Measurements from ENCODE around the gene HRC.

GRCh38 chr19:49116544-49116943, 38.7 kb downstream of the HRC start:
- TF ChIP-seq RCOR1 (IDR thresholded peaks at IDR 0.05; ENCODE audit: low read length) = no peak
- no peak for TF ChIP-seq TEAD4 (IDR thresholded peaks at IDR 0.05; ENCODE audit: borderline replicate concordance, insufficient read depth)
- no peak for TF ChIP-seq YY1 (IDR thresholded peaks at IDR 0.05; ENCODE audit: low read depth)
- no peak for TF ChIP-seq CTCF (IDR thresholded peaks at IDR 0.05)
- TF ChIP-seq POLR2AphosphoS5 (IDR thresholded peaks at IDR 0.05; ENCODE audit: low read depth, low read length) = no peak
- no peak for TF ChIP-seq FOXM1 (IDR thresholded peaks at IDR 0.05; ENCODE audit: low read depth)
- TF ChIP-seq SIN3A (IDR thresholded peaks at IDR 0.05; ENCODE audit: borderline replicate concordance, low read depth, low read length) = no peak
- no peak for TF ChIP-seq JUND (IDR thresholded peaks at IDR 0.05)
- no peak for TF ChIP-seq SMC3 (IDR thresholded peaks at IDR 0.05; ENCODE audit: low read depth, low read length)
